Calu3 (cell line): ENCODE data around the gene MYH10. TPM values are rescaled to one million over a fixed set of nuclear protein-coding genes. Genes with fewer than 3 reads are reported as not detected.

Experiments
- BruUV-seq: library from RNA; stranded (reverse); fragments of 400-500 nt; replicated peaks from 2 replicates; lab custom pipeline; 2021; lab: Mats Ljungman, UMichigan
- CTCF ChIA-PET: fragments of 300-600 bp; sonication (Branson Sonifier 250); formaldehyde crosslinking; loops from one replicate; lab custom pipeline; 2022; ENCODE audit warnings: antibody characterized with exemption; lab: Charles Lee
- DNase-seq: peaks from one replicate; pipeline ENCODE4 v3.0.0; 2022
- H3K27ac Mint-ChIP-seq: one replicate; pipeline ENCODE4 v1.8.0; 2022; ENCODE audit warnings: mixed read lengths; ENCODE audit not compliant: unreplicated experiment
- H3K27me3 Mint-ChIP-seq: one replicate; pipeline ENCODE4 v1.8.0; 2022; ENCODE audit warnings: mixed read lengths; ENCODE audit not compliant: unreplicated experiment
- H3K36me3 Mint-ChIP-seq: one replicate; pipeline ENCODE4 v1.8.0; 2022; ENCODE audit warnings: mild to moderate bottlenecking, moderate library complexity, mixed read lengths; ENCODE audit not compliant: insufficient read depth, unreplicated experiment
- H3K4me1 Mint-ChIP-seq: one replicate; pipeline ENCODE4 v1.8.0; 2022; ENCODE audit warnings: mild to moderate bottlenecking, low read depth, mixed read lengths; ENCODE audit not compliant: unreplicated experiment
- H3K4me3 Mint-ChIP-seq: one replicate; pipeline ENCODE4 v1.8.0; 2022; ENCODE audit warnings: mild to moderate bottlenecking, low read depth, moderate library complexity, mixed read lengths; ENCODE audit not compliant: unreplicated experiment
- H3K9me3 Mint-ChIP-seq: one replicate; pipeline ENCODE4 v1.8.0; 2022; ENCODE audit warnings: low read depth, mixed read lengths; ENCODE audit not compliant: unreplicated experiment
- intact Hi-C: fragments of 100-400 bp; cut with micrococcal nuclease; formaldehyde crosslinking; loops from one replicate; pipeline ENCODE4 v1.10.0; 2022; ENCODE audit not compliant: unreplicated experiment
- total RNA-seq: library from RNA; stranded (reverse); gene quantifications from 2 replicates; pipeline ENCODE4 v1.2.3, GENCODE V29; 2022
- TF ChIP-seq, protein P1 (sequence below): fragments of 200-600 bp; IDR thresholded peaks from one replicate; pipeline ENCODE4 v1.8.0; 2022; ENCODE audit warnings: antibody characterized with exemption; ENCODE audit not compliant: unreplicated experiment

MYH10 gene
- total RNA-seq, 1 experiment from 2014 or later = 37.0 TPM

DNA sequence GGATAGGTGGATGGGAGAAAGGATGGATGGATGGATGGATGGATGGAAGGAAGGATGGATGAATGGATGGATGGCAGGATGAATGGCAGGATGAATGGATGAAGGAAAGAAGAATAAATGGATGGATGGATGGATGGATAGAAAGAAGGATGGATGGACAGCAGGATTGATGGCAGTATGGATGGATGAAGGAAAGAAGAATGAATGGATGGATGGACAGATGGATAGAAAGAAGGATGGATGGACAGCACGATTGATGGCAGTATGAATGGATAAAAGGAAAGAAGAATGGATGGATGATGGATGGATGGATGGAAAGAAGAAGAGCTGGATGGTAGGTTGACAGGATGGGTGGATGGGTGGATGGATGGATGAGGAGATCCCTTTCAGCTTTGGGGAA, 9.2 kb upstream of the MYH10 start:
- Mint-ChIP-seq H3K27ac (no peak overlapping the region), H3K9me3 (no peaks in the 10 kb centered on the region), H3K27me3 (peaks cover 18% of the 10 kb centered on the region), H3K4me3 (no peak overlapping the region), H3K4me1 (no peaks in the 10 kb centered on the region), H3K36me3 (no peaks in the 10 kb centered on the region)
- intact Hi-C loops = no loop called here
- no peak for DNase-seq
- BruUV-seq = no TSS peak
- CTCF ChIA-PET = no interaction called here
- TF ChIP-seq, protein P1, sequence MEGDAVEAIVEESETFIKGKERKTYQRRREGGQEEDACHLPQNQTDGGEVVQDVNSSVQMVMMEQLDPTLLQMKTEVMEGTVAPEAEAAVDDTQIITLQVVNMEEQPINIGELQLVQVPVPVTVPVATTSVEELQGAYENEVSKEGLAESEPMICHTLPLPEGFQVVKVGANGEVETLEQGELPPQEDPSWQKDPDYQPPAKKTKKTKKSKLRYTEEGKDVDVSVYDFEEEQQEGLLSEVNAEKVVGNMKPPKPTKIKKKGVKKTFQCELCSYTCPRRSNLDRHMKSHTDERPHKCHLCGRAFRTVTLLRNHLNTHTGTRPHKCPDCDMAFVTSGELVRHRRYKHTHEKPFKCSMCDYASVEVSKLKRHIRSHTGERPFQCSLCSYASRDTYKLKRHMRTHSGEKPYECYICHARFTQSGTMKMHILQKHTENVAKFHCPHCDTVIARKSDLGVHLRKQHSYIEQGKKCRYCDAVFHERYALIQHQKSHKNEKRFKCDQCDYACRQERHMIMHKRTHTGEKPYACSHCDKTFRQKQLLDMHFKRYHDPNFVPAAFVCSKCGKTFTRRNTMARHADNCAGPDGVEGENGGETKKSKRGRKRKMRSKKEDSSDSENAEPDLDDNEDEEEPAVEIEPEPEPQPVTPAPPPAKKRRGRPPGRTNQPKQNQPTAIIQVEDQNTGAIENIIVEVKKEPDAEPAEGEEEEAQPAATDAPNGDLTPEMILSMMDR = no peak

DNA sequence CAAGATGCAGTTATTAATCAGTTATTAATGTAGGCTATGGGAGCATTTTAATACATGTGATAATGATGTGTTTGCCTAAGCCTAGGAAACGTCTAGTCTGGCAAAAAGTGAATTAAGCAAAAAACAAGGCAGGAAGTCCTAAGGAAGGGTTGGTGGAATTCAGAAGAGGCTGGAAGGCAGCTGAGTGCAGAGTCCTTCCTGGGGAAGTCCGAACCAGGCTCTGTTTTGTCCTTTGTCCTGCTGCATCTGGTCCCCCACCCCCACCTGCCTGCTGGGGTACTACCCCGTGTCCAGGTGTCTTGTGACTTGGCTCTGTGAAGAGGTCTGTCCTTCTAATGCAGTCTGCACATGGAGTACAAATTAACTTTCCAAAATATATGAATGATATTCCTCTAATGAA, 1.5 kb upstream of the MYH10 start:
- H3K27ac Mint-ChIP-seq = no peak overlapping the region
- H3K27me3 Mint-ChIP-seq = no peaks in the 10 kb centered on the region
- H3K4me1 Mint-ChIP-seq = peaks cover 10% of the 10 kb centered on the region
- peaks cover 27% of the 10 kb centered on the region for H3K36me3 Mint-ChIP-seq
- peak overlapping the region; percentile 96 for H3K4me3 Mint-ChIP-seq
- TF ChIP-seq, protein P1 = no peak
- CTCF ChIA-PET = no interaction called here
- DNase-seq = no peak
- intact Hi-C loops = no loop called here
- no peaks in the 10 kb centered on the region for H3K9me3 Mint-ChIP-seq
- no TSS peak for BruUV-seq

DNA sequence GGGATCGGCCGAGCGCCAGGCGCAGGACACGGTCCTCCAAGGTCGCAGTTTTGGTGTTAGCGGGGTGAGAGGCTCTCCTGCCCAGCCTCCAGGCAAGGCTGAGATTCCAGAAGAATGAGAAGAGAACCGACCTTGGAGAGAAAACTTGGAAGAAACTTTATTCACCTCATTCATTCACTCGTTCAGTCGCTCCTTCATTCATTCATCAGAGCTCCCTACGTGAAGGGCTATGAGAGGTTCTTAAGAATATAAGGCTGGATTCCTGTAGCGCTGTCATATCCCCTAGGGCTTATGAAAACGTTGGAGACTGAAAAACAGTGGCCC, 991 bp upstream of the MYH10 start:
- Mint-ChIP-seq H3K4me3 (peak overlapping the region; percentile 96), H3K27ac (no peak overlapping the region), H3K9me3 (no peaks in the 10 kb centered on the region), H3K27me3 (no peaks in the 10 kb centered on the region), H3K4me1 (peaks cover 10% of the 10 kb centered on the region), H3K36me3 (peaks cover 27% of the 10 kb centered on the region)
- CTCF ChIA-PET = no interaction called here
- intact Hi-C loops = no loop called here
- DNase-seq = no peak
- BruUV-seq = no TSS peak
- TF ChIP-seq, protein P1 = no peak

DNA sequence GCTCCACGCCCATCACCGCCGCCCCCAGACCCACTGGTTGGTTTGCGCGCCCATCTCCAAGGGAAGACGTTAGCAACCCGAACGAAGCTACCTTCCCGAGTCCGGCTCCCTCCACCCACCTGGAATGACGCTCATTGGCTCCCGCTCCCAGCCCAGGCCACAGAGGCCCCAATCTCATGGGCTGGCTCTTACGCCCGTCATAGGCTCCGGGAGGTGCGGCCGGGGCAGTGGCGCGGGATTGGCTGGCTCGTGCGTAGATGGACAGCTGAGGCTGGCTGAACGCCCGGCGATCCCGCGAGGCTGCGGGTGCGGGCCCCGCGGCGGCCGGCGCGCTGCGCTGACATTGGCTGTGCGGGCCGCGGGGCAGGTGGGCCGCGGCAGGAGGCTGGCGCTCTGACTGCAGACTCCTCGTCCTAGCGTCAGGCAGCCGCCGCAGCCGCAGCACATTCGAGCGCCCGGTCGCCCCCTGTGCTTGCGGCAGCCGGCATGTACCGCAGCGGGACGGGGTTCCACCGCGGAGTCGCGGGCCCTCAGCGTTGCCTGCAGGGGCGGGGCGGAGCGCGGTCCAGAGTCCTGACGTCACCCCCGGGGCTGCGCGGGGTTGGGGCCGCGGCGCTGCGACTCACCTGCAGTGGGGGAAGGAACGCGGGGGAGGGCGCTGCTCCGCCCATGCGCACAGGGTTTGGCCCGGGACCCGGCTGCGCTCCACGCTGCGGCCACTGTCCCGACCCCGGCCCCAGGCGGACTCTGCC, 453 bp upstream of the MYH10 start:
- CTCF ChIA-PET = interaction anchor here (0.5 to 0.7 kb wide), 3 partner anchors 100 to 1441 kb away, joined by 3 to 7 read pairs (median 4); no protein-coding TSS in a partner anchor
- BruUV-seq = no TSS peak
- H3K27me3 Mint-ChIP-seq = no peaks in the 10 kb centered on the region

More for the DNA sequence above, 453 bp upstream of the MYH10 start:
- H3K36me3 Mint-ChIP-seq = peaks cover 27% of the 10 kb centered on the region
- peak; percentile 96 for DNase-seq
- H3K4me1 Mint-ChIP-seq = peaks cover 10% of the 10 kb centered on the region
- intact Hi-C loops = no loop called here
- TF ChIP-seq, protein P1 = no peak
- peak overlapping the region; percentile 85 for H3K27ac Mint-ChIP-seq
- peak overlapping the region; percentile 96 for H3K4me3 Mint-ChIP-seq
- no peaks in the 10 kb centered on the region for H3K9me3 Mint-ChIP-seq
